Activated T-helper 17 cell treated with anti-CD3 and anti-CD28 coated beads, Interleukin-2, amount 50 U/mL, for 72 hours (primary cell): ENCODE measurements around the gene PCED1B. TPM values are rescaled to one million over a fixed set of nuclear protein-coding genes. Genes with fewer than 3 reads are reported as not detected.
"Not testable (repeated sequence)": the region's sequence is repeated elsewhere in the genome, so short reads cannot be mapped to it uniquely, and the experiment has no call there.

Experiments used
- ATAC-seq: fragments of 150-1000 bp; cut with Tn5 transposase; replicated peaks from 2 replicates; pipeline ENCODE4 v1.10.0; 2021; ENCODE audit warnings: mild to moderate bottlenecking, moderate library complexity
- H3K27ac Mint-ChIP-seq: one replicate; pipeline ENCODE4 v1.8.0; 2022; ENCODE audit warnings: mixed read lengths
- H3K27me3 Mint-ChIP-seq: one replicate; pipeline ENCODE4 v1.8.0; 2022; ENCODE audit warnings: mixed read lengths
- H3K36me3 Mint-ChIP-seq: one replicate; pipeline ENCODE4 v1.8.0; 2022; ENCODE audit warnings: low read depth, mild to moderate bottlenecking, mixed read lengths
- H3K4me1 Mint-ChIP-seq: one replicate; pipeline ENCODE4 v1.8.0; 2022; ENCODE audit warnings: mixed read lengths
- H3K4me3 Mint-ChIP-seq: one replicate; pipeline ENCODE4 v1.8.0; 2022; ENCODE audit warnings: mild to moderate bottlenecking, mixed read lengths
- H3K9me3 Mint-ChIP-seq: one replicate; pipeline ENCODE4 v1.8.0; 2022; ENCODE audit warnings: mixed read lengths
- total RNA-seq, 2 donors: library from RNA; stranded (reverse); gene quantifications; one replicate each; pipeline ENCODE4 v1.2.3, GENCODE V29; 2022

The PCED1B gene
- total RNA-seq, result 100 to 1,000 TPM in 1 of 2 donors, 10 to 100 TPM in 1; 31.0 to 107 TPM

GRCh38 chr12:47079468-47079980 lies at the start of gene PCED1B, which contains the start of gene AMIGO2:
PCED1B (plus strand) TSS chr12:47079621; CDS start chr12:47235064, 155,443 bp downstream.
AMIGO2 (minus strand) TSS chr12:47079959; CDS start chr12:47079002, 957 bp downstream.
- Mint-ChIP-seq H3K27ac (peak within 1 kb of the TSS; percentile 92), H3K36me3 (peaks cover 44% of the 10 kb centered on the region), H3K27me3 (no peaks in the 10 kb centered on the region), H3K9me3 (no peaks in the 10 kb centered on the region), H3K4me3 (peak within 1 kb of the TSS; percentile 94), H3K4me1 (peaks cover 40% of the 10 kb centered on the region)
- peak; percentile 62 for ATAC-seq

GRCh38 chr12:47029903-47030302 lies 49.5 kb upstream of the PCED1B start:
- H3K9me3 Mint-ChIP-seq, result no peaks in the 10 kb centered on the region
- no peak for ATAC-seq
- H3K27ac Mint-ChIP-seq, result no peak overlapping the region

GRCh38 chr12:47032644-47033043 lies 46.8 kb upstream of the PCED1B start:
- ATAC-seq, result peak; percentile 67
- Mint-ChIP-seq H3K27me3 (no peaks in the 10 kb centered on the region), H3K27ac (no peak overlapping the region), H3K9me3 (no peaks in the 10 kb centered on the region), H3K36me3 (no peaks in the 10 kb centered on the region), H3K4me1 (peaks cover 4% of the 10 kb centered on the region), H3K4me3 (no peak overlapping the region)

More at GRCh38 chr12:47029903-47030302, 49.5 kb upstream of the PCED1B start:
- Mint-ChIP-seq H3K4me1 (peaks cover 4% of the 10 kb centered on the region), H3K27me3 (peaks cover 12% of the 10 kb centered on the region), H3K36me3 (no peaks in the 10 kb centered on the region), H3K4me3 (no peak overlapping the region)

GRCh38 chr12:47033081-47033480 lies 46.3 kb upstream of the PCED1B start:
- no peak overlapping the region for H3K4me3 Mint-ChIP-seq
- H3K36me3 Mint-ChIP-seq, result no peaks in the 10 kb centered on the region
- H3K27ac Mint-ChIP-seq, result no peak overlapping the region
- H3K27me3 Mint-ChIP-seq, result no peaks in the 10 kb centered on the region
- peak; percentile 39 for ATAC-seq
- H3K9me3 Mint-ChIP-seq, result no peaks in the 10 kb centered on the region
- peaks cover 4% of the 10 kb centered on the region for H3K4me1 Mint-ChIP-seq

GRCh38 chr12:47033789-47034555 lies 45.4 kb upstream of the PCED1B start:
- no peaks in the 10 kb centered on the region for H3K36me3 Mint-ChIP-seq
- ATAC-seq, result peak; percentile 45
- H3K4me1 Mint-ChIP-seq, result peaks cover 4% of the 10 kb centered on the region
- H3K27me3 Mint-ChIP-seq, result no peaks in the 10 kb centered on the region
- H3K27ac Mint-ChIP-seq, result no peak overlapping the region
- H3K9me3 Mint-ChIP-seq, result no peaks in the 10 kb centered on the region
- no peak overlapping the region for H3K4me3 Mint-ChIP-seq

GRCh38 chr12:47034661-47035060 lies 44.8 kb upstream of the PCED1B start:
- Mint-ChIP-seq H3K4me3 (no peak overlapping the region), H3K27me3 (peaks cover 2% of the 10 kb centered on the region), H3K9me3 (no peaks in the 10 kb centered on the region), H3K36me3 (no peaks in the 10 kb centered on the region), H3K27ac (no peak overlapping the region), H3K4me1 (peaks cover 4% of the 10 kb centered on the region)
- ATAC-seq, result no peak

GRCh38 chr12:47035484-47035883 lies 43.9 kb upstream of the PCED1B start:
- H3K4me3 Mint-ChIP-seq, result no peak overlapping the region
- H3K27ac Mint-ChIP-seq, result no peak overlapping the region
- H3K4me1 Mint-ChIP-seq, result peaks cover 4% of the 10 kb centered on the region
- H3K27me3 Mint-ChIP-seq, result peaks cover 4% of the 10 kb centered on the region
- no peaks in the 10 kb centered on the region for H3K9me3 Mint-ChIP-seq
- no peak for ATAC-seq
- no peaks in the 10 kb centered on the region for H3K36me3 Mint-ChIP-seq

GRCh38 chr12:47038270-47038748 lies 41.1 kb upstream of the PCED1B start:
- no peak for ATAC-seq
- Mint-ChIP-seq H3K27me3 (peaks cover 4% of the 10 kb centered on the region), H3K4me3 (no peak overlapping the region), H3K4me1 (peaks cover 1% of the 10 kb centered on the region), H3K9me3 (no peaks in the 10 kb centered on the region), H3K36me3 (no peaks in the 10 kb centered on the region), H3K27ac (peak overlapping the region; percentile 32)

GRCh38 chr12:47039079-47039478 lies 40.3 kb upstream of the PCED1B start:
- H3K27ac Mint-ChIP-seq, result no peak overlapping the region
- peaks cover 7% of the 10 kb centered on the region for H3K27me3 Mint-ChIP-seq
- H3K4me3 Mint-ChIP-seq, result no peak overlapping the region
- H3K4me1 Mint-ChIP-seq, result no peaks in the 10 kb centered on the region
- H3K36me3 Mint-ChIP-seq, result no peaks in the 10 kb centered on the region
- no peak for ATAC-seq
- H3K9me3 Mint-ChIP-seq, result no peaks in the 10 kb centered on the region

GRCh38 chr12:47039756-47040155 lies 39.7 kb upstream of the PCED1B start:
- H3K27me3 Mint-ChIP-seq, result peaks cover 7% of the 10 kb centered on the region
- H3K36me3 Mint-ChIP-seq, result no peaks in the 10 kb centered on the region
- ATAC-seq, result no peak
- no peak overlapping the region for H3K4me3 Mint-ChIP-seq
- H3K9me3 Mint-ChIP-seq, result no peaks in the 10 kb centered on the region
- H3K27ac Mint-ChIP-seq, result no peak overlapping the region
- H3K4me1 Mint-ChIP-seq, result no peaks in the 10 kb centered on the region

- Mint-ChIP-seq H3K4me1 (no peaks in the 10 kb centered on the region), H3K27me3 (peaks cover 7% of the 10 kb centered on the region), H3K9me3 (no peaks in the 10 kb centered on the region), H3K27ac (no peak overlapping the region), H3K36me3 (no peaks in the 10 kb centered on the region), H3K4me3 (no peak overlapping the region)
- ATAC-seq, result no peak
These were observed 38.1 kb upstream of the PCED1B start for GRCh38 chr12:47041327-47041726.

- Mint-ChIP-seq H3K9me3 (peaks cover 8% of the 10 kb centered on the region), H3K36me3 (no peaks in the 10 kb centered on the region), H3K4me3 (no peak overlapping the region), H3K27ac (no peak overlapping the region), H3K27me3 (peaks cover 5% of the 10 kb centered on the region), H3K4me1 (no peaks in the 10 kb centered on the region)
- no peak for ATAC-seq
These were observed 30.9 kb upstream of the PCED1B start for GRCh38 chr12:47048541-47048940.

- H3K27ac Mint-ChIP-seq, H3K27me3 Mint-ChIP-seq, H3K36me3 Mint-ChIP-seq, H3K4me1 Mint-ChIP-seq, ATAC-seq, H3K9me3 Mint-ChIP-seq, H3K4me3 Mint-ChIP-seq: not testable (repeated sequence)
These were observed 28.1 kb upstream of the PCED1B start for GRCh38 chr12:47051291-47051690.

GRCh38 chr12:47052274-47052673 lies 27.1 kb upstream of the PCED1B start:
- no peak for ATAC-seq
- Mint-ChIP-seq H3K27ac (no peak overlapping the region), H3K9me3 (peaks cover 12% of the 10 kb centered on the region), H3K36me3 (no peaks in the 10 kb centered on the region), H3K4me1 (no peaks in the 10 kb centered on the region), H3K27me3 (peaks cover 6% of the 10 kb centered on the region), H3K4me3 (no peak overlapping the region)

GRCh38 chr12:47053961-47054360 lies 25.5 kb upstream of the PCED1B start:
- no peaks in the 10 kb centered on the region for H3K36me3 Mint-ChIP-seq
- no peak overlapping the region for H3K27ac Mint-ChIP-seq
- no peak for ATAC-seq
- no peak overlapping the region for H3K4me3 Mint-ChIP-seq
- H3K4me1 Mint-ChIP-seq, result no peaks in the 10 kb centered on the region
- H3K27me3 Mint-ChIP-seq, result peaks cover 3% of the 10 kb centered on the region
- H3K9me3 Mint-ChIP-seq, result peaks cover 12% of the 10 kb centered on the region
